Measurements from ENCODE around the gene PTPN6.

DNA sequence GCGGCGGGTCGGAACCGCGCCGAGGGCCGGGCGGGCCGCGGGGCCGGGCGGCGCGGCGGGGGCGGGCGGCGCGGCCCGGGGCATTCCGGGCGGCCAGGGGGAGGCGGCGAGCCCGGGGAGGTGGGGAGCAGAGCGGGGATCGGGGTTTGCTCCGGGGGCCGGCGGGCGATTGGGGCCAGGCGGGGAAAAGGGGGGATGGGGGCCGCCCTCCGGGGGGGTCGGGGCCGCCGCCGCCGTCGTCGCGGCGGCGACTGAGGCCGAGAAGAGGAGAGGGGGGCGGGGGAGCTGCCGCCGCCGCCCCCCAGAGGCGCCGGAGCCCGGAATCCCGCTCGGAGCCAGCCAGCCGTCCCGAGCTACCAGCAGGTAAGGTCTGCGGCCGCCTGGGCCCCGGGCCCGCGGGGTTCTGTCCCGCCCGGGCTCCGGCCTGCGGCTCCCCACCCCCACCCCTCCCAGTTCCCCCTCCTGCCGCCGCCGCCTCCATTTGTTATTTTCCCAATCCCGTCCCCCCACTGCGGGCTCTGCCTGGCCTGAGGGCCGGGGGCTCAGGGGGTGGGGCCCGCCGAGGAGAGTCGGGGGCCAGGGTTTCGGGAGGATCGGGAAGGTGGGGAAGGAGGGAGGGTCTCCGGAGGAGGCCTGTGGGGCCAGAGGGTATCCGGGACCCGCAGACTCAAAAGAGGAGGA, 23.0 kb upstream of the PTPN6 start:
- no peak for TF ChIP-seq ZBTB38 (CRISPR knock-in tag; IDR thresholded peaks at IDR 0.05)
- TF ChIP-seq TAF1 (CRISPR knock-in tag; IDR thresholded peaks at IDR 0.05) = no peak
- no peak for TF ChIP-seq GABPA (IDR thresholded peaks at IDR 0.05; ENCODE audit: low read depth, low read length)
- TF ChIP-seq GABPA (CRISPR knock-in tag; IDR thresholded peaks at IDR 0.05; ENCODE audit: low read depth) = no peak
- TF ChIP-seq, protein P1, sequence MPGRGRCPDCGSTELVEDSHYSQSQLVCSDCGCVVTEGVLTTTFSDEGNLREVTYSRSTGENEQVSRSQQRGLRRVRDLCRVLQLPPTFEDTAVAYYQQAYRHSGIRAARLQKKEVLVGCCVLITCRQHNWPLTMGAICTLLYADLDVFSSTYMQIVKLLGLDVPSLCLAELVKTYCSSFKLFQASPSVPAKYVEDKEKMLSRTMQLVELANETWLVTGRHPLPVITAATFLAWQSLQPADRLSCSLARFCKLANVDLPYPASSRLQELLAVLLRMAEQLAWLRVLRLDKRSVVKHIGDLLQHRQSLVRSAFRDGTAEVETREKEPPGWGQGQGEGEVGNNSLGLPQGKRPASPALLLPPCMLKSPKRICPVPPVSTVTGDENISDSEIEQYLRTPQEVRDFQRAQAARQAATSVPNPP (CRISPR knock-in tag; IDR thresholded peaks at IDR 0.05) = no peak
- no peak for TF ChIP-seq MAX (IDR thresholded peaks at IDR 0.05)
- TF ChIP-seq, protein P2, sequence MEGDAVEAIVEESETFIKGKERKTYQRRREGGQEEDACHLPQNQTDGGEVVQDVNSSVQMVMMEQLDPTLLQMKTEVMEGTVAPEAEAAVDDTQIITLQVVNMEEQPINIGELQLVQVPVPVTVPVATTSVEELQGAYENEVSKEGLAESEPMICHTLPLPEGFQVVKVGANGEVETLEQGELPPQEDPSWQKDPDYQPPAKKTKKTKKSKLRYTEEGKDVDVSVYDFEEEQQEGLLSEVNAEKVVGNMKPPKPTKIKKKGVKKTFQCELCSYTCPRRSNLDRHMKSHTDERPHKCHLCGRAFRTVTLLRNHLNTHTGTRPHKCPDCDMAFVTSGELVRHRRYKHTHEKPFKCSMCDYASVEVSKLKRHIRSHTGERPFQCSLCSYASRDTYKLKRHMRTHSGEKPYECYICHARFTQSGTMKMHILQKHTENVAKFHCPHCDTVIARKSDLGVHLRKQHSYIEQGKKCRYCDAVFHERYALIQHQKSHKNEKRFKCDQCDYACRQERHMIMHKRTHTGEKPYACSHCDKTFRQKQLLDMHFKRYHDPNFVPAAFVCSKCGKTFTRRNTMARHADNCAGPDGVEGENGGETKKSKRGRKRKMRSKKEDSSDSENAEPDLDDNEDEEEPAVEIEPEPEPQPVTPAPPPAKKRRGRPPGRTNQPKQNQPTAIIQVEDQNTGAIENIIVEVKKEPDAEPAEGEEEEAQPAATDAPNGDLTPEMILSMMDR (CRISPR knock-in tag; IDR thresholded peaks at IDR 0.05) = no peak
- no peak for TF ChIP-seq ZNF510 (CRISPR knock-in tag; IDR thresholded peaks at IDR 0.05; ENCODE audit: low read depth)
- TF ChIP-seq, protein P3, sequence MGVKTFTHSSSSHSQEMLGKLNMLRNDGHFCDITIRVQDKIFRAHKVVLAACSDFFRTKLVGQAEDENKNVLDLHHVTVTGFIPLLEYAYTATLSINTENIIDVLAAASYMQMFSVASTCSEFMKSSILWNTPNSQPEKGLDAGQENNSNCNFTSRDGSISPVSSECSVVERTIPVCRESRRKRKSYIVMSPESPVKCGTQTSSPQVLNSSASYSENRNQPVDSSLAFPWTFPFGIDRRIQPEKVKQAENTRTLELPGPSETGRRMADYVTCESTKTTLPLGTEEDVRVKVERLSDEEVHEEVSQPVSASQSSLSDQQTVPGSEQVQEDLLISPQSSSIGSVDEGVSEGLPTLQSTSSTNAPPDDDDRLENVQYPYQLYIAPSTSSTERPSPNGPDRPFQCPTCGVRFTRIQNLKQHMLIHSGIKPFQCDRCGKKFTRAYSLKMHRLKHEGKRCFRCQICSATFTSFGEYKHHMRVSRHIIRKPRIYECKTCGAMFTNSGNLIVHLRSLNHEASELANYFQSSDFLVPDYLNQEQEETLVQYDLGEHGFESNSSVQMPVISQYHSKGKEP (CRISPR knock-in tag; IDR thresholded peaks at IDR 0.05) = no peak
- TF ChIP-seq EHMT2 (IDR thresholded peaks at IDR 0.05; ENCODE audit: borderline replicate concordance, low read depth, low read length) = no peak
- no peak for TF ChIP-seq MYC (CRISPR knock-in tag; IDR thresholded peaks at IDR 0.05; ENCODE audit: borderline replicate concordance)
- TF ChIP-seq, protein P4, sequence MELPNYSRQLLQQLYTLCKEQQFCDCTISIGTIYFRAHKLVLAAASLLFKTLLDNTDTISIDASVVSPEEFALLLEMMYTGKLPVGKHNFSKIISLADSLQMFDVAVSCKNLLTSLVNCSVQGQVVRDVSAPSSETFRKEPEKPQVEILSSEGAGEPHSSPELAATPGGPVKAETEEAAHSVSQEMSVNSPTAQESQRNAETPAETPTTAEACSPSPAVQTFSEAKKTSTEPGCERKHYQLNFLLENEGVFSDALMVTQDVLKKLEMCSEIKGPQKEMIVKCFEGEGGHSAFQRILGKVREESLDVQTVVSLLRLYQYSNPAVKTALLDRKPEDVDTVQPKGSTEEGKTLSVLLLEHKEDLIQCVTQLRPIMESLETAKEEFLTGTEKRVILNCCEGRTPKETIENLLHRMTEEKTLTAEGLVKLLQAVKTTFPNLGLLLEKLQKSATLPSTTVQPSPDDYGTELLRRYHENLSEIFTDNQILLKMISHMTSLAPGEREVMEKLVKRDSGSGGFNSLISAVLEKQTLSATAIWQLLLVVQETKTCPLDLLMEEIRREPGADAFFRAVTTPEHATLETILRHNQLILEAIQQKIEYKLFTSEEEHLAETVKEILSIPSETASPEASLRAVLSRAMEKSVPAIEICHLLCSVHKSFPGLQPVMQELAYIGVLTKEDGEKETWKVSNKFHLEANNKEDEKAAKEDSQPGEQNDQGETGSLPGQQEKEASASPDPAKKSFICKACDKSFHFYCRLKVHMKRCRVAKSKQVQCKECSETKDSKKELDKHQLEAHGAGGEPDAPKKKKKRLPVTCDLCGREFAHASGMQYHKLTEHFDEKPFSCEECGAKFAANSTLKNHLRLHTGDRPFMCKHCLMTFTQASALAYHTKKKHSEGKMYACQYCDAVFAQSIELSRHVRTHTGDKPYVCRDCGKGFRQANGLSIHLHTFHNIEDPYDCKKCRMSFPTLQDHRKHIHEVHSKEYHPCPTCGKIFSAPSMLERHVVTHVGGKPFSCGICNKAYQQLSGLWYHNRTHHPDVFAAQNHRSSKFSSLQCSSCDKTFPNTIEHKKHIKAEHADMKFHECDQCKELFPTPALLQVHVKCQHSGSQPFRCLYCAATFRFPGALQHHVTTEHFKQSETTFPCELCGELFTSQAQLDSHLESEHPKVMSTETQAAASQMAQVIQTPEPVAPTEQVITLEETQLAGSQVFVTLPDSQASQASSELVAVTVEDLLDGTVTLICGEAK (IDR thresholded peaks at IDR 0.05) = no peak
- TF ChIP-seq, protein P4 (CRISPR knock-in tag; IDR thresholded peaks at IDR 0.05) = no peak
- no peak for TF ChIP-seq ZZZ3 (CRISPR knock-in tag; IDR thresholded peaks at IDR 0.05; ENCODE audit: borderline replicate concordance)
